Medulla oblongata (tissue), 1 donor: ENCODE data around the gene MAP3K1.
"Not testable (repeated sequence)": the region's sequence is repeated elsewhere in the genome, so short reads cannot be mapped to it uniquely, and the experiment has no call there.

Experiments used
- DNase-seq: peaks from one replicate; pipeline ENCODE4 v3.0.0-alpha.2; 2015; ENCODE audit errors: extremely low spot score

The MAP3K1 gene

DNA sequence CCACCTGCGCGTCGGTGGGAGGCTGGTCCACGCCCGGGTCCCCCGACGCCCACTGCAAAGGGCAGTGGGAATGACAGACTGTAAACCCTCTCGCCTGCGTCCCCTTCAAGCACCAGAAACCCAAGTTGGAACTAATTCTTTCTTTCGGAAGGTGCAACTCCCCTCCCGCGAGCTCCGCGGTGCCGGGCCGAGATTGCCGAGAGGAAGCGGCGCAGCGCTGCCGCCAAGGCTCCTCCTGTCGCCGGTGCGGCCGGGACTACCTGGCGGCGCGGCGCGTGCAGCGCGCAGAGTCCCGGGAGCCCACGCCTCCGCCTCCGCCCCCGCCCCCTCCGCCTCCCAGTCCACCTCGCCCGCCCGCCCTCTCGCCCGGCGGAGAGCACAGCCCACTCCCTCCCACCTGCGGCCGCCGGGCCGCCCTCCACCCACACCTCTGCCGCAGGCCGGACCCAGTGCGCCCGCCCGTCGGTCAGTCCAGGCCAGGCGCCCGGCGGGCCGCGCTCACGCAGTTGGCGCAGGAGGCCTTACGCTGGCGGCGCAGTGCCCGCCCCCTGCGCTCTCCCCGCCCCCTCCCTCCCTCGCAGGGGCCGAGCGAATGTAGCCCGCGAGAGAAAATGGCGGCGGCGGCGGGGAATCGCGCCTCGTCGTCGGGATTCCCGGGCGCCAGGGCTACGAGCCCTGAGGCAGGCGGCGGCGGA, at the start of gene MAP3K1:
MAP3K1 (plus strand) TSS at position 587 of the 695 bp plus-strand sequence; CDS start at position 612, 25 bp downstream.
- peak; percentile 78 for DNase-seq

GRCh38 chr5:56766926-56767325, 48.4 kb upstream of the MAP3K1 start:
- DNase-seq = no peak

- no peak for DNase-seq
Measured at GRCh38 chr5:56769875-56770604, 45.3 kb upstream of the MAP3K1 start.

- DNase-seq = no peak
Measured at GRCh38 chr5:56772767-56773166, 42.6 kb upstream of the MAP3K1 start.

GRCh38 chr5:56774957-56775356, 40.4 kb upstream of the MAP3K1 start:
- no peak for DNase-seq

GRCh38 chr5:56776212-56776846, 39.0 kb upstream of the MAP3K1 start:
- DNase-seq = not testable (repeated sequence)

- no peak for DNase-seq
Measured at GRCh38 chr5:56783261-56783660, 32.1 kb upstream of the MAP3K1 start.

DNA sequence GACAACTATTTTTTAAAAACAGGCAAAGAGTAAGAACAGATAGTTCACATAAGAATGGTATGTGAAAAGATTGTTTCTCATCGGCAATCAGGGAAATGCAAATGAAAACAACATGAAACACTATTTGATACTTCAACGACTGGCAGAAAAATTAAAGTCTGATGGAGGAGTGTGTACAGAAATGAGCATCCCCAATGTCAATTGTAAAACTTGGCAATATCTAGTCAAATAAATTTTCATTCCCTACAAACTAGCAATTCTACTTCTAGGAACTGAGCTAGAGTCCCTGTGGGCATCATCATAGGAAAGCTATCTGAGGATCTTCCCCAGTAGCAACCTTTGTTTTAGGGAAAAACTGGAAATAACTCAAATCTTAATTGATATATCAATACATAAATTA, 29.0 kb upstream of the MAP3K1 start:
- DNase-seq = no peak

DNA sequence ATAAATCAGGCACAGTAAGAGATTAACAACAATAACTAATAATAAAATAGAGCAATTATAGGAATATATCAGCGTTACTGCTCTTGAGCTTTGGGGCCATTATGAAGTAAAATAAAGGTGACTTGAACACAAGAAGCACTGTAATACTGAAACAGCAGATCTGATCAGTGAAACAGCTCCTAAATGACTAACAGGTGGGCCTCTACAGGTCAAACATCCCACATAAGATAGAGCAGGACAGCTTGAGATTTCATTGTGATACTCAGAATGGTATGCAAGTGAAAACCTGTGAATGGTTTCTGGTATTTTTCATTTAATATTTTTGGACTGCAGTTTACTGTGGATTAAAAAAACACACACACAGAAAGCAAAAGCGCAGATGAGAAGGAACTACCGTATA, 24.0 kb upstream of the MAP3K1 start:
- DNase-seq = no peak

DNA sequence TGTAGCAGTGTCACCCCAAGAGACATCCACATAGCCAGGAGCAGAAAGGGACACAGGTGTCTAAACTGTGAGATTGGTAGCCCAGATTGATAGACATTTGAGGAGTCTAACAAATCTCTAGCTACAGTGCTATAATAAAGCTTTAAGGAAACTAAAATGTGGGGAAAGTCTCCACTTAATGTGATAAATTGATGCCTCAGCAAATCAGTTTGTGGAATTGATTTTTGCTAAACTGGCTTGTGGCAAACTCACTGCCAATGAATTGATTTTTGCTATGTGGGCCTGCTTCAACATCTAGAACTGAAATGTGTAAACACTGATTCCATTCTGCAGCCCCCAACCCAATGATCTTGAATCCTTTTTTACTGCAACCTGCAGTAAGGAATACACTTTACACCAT, 16.8 kb upstream of the MAP3K1 start:
- no peak for DNase-seq

DNA sequence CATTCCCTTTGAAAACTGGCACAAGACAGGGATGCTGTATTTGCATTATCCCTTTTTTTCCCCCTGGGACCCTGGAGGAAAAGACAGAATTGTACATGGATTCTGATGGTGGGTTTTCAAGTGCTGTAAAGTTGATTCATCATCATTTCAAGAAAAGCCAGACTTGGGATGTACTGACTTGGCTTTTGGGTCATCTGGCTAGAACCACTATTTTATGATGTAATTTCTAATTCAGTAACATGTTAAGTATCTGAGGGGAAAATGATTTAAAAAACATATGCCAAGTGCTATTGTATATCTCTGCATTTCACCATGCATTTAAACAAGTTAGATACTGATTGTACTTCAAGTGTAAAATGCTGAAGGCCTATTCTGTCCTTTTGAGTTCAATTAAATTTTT, 15.2 kb upstream of the MAP3K1 start:
- no peak for DNase-seq

DNA sequence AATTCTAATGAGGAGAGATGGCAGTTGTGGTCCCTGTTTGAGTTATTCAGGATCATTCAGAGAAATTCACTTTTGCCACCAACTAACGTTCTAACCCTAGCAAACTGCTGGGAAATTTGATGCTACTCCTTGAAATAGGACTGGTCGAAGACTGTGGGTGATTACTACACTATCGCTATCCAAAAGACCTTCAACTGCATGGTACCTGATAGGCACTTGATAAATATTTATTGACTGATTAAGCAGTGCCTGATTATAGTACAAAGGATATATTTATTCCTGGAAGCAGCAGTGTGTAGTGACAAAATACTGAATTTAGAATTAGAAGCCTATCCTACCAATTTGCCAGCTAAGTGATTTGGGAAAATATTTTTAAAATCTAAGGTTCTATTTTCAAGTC, 14.1 kb upstream of the MAP3K1 start:
- no peak for DNase-seq

DNA sequence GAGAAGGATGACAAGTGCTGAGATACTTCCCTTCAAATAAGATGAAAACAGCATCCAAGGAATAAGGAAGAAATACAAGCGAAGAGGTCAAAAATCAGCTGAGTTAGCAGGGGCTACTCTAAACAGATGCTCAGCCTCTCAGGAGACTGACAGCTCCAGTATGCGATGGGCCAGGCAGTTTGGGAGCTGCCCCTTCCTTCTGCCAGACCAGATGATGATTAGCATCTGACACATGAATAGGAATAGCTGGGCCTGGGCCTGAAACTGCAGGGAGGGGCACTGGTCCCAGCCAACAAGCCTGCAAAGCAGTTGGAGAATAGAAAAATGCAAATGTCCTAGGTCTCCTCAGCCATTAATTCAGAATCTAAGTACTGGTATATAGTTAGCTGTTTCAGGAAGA, 13.1 kb upstream of the MAP3K1 start:
- no peak for DNase-seq

DNA sequence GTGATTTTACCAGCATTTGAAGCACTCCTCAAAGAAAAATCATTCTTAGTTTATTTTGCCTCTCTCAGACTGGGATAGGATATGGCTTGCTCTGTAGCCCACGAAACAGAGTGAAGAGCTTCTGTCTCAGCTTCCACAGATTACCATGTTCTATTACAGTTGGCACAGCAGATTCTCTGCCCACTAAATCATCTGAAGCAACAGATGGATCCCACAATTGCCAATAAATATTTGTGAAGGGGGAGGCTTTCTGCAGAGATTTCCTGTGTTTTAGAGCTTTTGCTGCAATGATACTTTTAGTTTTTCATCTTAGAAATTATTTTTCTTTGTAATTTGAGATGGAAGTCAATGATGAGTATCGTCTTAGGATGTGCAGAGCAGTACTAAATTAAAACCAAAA, 12.3 kb upstream of the MAP3K1 start:
- DNase-seq = no peak

DNA sequence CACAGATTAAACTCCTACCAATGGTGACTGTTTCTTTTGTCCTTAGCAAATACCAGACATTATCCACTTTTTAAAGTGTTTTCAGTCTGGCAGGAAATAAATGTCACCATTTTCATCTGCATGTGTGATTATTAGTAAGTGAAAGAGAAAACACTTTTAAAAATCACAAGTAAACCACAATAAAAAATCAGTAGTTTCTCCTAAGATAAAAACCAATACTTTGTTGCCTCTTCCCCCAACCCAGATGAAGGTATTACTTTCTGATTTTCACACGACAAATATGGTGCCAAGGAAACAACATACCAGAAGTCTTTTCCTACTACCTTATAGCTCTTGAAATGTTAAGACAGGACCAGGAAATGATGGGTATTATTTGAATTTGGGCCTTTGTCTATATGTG, 11.5 kb upstream of the MAP3K1 start:
- DNase-seq = no peak

GRCh38 chr5:56807679-56808078, 7.7 kb upstream of the MAP3K1 start:
- no peak for DNase-seq

GRCh38 chr5:56808211-56808610, 7.1 kb upstream of the MAP3K1 start:
- no peak for DNase-seq

DNA sequence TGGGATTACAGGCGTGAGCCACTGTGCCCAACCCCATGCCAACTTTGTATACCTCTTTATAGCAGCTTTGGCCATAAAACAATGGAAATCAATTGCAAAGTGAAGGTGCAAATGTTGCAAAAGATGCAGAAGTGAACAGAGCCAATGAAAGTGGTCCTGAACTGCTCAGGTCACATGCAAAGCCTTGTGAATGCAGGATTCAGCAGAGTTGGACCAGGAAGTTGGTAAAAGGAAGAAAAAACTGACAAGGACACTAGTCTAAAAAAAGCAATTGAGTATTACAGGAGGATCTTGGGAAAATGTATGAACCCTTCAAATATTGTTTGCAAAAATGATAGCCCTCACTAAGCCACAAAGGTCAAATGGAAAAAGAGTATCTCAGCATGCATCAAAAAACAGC, 4.5 kb upstream of the MAP3K1 start:
- DNase-seq = no peak

DNA sequence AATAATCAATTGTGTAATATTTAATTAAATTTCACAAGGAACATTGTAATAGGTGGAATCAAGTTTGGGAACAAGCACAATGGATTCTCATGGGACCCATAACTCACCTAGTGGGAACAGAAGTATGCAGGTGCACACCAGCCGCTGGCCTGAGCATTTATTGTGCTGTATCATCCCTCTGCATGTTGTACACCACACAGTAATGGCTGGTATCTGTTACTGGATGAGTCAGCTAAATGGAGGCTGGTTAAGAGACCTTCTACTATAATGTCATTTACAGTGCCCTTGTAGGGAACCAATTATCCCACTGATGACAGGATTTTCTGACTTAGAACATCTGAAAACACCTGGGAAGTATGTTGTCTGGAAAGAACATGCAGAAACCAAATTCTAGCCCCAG, 3.2 kb upstream of the MAP3K1 start:
- no peak for DNase-seq

DNA sequence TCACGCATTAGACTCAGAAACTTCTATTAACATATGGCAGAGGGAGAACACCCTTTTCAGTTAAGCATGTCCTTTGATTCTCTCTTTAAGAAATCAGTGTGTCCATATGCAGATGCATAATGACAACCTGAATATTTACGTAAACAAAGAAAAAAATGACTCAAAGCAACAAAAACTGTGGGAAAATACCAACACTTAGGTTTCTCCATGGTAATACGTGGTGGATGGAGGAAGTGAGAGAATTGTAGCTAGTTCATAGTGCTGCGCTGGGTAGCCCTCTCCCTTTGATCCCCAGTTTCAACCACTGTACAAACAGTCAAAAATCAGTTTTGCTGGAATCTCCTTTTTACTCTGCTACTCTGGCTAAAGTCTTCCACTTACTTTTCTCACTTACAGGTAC, 2.0 kb upstream of the MAP3K1 start:
- no peak for DNase-seq

DNA sequence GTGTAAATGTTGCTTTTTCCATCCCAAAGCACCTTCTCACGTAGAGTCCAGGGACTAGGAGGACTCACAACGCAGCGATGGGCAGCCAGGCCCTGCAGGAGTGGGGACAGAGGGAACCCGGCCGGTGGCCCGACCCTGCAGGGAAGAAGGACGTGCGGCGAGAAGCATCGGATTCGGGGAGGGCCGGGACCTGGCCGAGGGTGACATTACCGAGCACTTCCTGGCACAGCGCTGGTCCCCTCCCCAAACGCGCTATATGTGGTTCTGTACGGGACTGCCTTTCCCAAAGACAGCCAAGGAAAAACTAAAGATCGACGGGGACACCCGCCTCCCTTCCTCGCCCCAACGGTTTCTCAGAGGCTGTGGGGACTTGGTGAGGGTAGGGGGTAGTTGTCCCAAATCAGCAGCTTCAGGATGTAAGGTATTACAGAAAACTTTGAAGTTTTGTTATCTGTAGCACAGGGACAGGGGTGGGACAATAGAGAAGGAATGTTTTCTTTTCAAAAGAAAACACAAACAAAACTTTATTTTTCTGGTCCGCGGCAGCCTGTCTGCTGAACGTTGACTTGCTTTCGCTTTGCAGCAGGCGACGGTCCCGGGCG, 887 bp upstream of the MAP3K1 start:
- no peak for DNase-seq

DNA sequence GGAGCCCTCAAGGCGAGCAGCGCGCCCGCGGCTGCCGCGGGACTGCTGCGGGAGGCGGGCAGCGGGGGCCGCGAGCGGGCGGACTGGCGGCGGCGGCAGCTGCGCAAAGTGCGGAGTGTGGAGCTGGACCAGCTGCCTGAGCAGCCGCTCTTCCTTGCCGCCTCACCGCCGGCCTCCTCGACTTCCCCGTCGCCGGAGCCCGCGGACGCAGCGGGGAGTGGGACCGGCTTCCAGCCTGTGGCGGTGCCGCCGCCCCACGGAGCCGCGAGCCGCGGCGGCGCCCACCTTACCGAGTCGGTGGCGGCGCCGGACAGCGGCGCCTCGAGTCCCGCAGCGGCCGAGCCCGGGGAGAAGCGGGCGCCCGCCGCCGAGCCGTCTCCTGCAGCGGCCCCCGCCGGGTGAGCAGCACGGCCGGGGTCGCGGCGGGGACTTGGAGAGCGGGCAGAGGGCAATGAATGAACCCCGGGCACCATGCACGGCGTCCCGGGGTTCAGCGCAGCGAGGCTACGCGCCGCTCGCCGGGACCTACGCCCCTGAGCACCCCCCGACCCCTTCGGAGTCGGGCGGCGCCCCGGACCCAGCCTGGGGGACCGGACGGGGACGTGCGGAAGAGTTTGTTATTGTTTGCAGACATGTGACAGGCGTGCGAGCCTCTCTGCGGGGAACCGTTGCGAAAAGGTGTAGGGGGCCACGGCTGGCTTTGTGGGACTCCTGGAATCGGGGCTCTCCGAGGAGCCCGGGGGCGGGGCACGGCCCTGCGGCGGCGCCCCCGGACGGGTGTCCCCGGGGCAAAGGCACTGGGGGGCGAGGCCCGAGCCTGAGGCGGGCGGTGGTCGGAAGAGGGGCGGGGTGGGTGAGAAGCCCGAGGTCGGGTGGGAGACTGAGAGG, 553 bp downstream of the MAP3K1 start:
- DNase-seq = no peak
